GM18505 (cell line): ENCODE data around the gene GINS1.
A peak's percentile ranks its signal among the peaks of the same experiment; 100 is the strongest.
"Not testable (repeated sequence)": the region's sequence is repeated elsewhere in the genome, so short reads cannot be mapped to it uniquely, and the experiment has no call there.

Source experiments
- ATAC-seq: cut with Tn5 transposase; IDR thresholded peaks from one replicate; pipeline ENCODE4 v1.9.1; 2021; ENCODE audit not compliant: unreplicated experiment
- POLR2A ChIP-seq: IDR thresholded peaks from 4 replicates; pipeline ENCODE4 v1.6.1; 2011; ENCODE audit warnings: borderline replicate concordance; ENCODE audit not compliant: insufficient read depth, insufficient read length; ENCODE audit errors: extremely low read depth

The GINS1 gene

DNA sequence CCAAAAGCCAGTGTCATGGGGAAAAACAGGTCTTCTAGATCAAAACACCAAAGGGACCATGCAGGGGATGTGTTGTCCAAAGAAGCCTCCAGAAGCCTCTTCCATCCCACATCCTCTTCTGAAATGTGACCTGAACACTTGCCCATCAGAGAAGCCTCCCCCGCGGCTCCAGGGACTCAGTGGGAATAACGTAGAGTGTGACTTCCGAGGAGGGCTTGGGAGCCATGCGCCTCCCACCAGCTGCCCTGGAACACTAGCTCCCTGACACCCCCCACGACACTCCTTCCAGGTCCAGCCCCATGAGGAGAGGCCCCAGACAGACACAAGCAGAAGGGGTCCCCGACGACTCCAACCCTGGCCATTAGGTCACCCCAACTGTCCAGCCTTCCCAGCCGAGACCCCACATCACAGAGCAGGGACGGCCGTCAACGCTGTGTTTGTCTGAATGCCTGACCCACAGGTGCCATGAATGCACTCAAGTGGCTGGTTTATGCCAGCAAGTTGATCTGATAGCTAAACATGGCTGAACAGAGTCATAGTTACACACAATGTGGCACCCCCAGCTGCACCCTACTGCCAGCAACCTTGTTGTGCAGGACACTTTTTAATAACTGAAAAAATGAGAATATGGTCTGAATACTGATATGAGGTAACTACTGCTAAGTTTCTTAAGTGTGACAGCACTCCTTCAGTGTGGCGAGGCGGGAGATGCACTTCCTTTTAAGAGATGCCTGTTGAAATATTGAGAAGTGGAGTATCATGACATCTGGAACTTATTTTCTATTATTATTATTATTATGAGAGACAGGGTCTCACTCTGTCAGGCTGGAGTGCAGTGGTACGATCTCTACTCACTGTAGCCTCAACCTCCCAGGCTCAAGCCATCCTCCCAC is 58.0 kb downstream of the GINS1 start:
- ATAC-seq = no peak
- TF ChIP-seq POLR2A = no peak

DNA sequence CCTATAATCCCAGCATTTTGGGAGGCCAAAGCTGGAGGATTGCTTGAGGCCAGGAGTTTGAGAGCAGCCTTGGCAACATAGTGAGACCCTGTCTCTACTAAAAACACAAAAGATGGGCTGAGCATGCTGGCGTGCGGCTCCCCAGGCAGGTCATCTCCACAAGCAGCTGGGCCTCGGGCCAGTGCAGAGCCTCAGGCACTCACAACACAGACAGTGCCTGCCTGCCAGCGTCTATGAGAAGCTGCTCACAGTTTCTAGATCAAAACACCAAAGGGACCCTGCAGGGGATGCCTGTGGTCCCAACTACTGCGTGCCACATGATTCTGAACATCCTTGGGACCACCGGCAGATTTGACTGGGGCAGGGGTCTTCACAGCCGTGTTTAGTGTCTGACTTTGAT is 59.4 kb downstream of the GINS1 start:
- no peak for TF ChIP-seq POLR2A

DNA sequence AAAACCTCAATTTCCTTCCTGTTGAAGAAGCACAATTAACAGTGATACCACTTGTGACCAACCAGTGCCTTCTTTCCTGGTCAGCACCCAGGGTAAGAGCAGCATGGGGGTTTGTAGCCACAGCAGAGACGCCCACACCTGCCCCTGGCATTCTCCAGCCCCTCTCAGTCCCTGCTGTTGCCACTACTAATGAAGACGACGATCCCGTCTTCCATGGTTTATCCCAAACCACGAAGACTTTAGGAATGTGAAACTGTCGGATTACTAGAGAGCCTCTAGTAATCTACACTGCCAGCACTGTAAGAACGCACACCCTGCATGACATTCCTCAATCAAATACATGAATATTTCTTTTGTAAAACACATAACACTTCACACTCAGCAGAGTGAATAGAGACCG is 60.0 kb downstream of the GINS1 start:
- no peak for TF ChIP-seq POLR2A

More for the DNA sequence above, 59.4 kb downstream of the GINS1 start:
- no peak for ATAC-seq

DNA sequence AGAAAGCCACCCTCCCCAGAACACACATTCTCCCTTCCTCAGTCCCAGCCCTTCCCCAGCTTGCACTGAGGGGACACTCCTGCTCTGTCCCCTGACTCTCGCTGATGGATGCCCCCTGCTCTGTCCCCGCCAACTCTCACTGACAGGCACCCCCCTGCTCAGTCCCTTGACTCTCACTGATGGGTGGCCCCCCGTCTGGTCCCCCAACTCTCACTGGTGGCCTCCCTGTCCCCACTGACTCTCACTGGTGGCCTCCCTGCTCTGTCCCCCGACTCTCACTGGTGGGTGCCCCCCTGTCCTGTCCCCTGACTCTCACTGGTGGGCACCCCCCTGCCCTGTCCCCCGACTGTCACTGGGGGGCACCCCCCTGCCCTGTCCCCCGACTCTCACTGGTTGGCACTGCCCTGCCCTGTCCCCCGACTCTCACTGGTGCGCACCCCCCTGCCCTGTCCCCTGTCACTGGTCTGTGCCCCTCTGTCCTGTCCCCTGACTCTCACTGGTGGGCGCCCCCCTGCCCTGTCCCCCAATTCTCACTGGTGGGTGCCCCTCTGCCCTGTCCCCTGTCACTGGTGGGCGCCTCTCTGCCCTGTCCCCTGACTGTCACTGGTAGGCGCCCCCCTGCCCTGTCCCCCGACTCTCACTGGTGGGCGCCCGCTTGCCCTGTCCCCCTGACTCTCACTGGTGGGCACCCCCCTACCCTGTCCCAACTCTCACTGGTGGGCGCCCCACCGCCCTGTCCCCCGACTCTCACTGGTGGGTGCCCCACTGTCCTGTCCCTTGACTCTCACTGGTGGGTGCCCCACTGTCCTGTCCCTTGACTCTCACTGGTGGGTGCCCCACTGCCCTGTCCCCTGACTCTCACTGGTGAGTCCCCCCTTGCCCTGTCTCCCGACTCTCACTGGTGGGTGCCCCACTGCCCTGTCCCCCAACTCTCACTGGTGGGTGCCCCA is 60.9 kb downstream of the GINS1 start:
- no peak for ATAC-seq

More for the DNA sequence above, 60.0 kb downstream of the GINS1 start:
- ATAC-seq = no peak

DNA sequence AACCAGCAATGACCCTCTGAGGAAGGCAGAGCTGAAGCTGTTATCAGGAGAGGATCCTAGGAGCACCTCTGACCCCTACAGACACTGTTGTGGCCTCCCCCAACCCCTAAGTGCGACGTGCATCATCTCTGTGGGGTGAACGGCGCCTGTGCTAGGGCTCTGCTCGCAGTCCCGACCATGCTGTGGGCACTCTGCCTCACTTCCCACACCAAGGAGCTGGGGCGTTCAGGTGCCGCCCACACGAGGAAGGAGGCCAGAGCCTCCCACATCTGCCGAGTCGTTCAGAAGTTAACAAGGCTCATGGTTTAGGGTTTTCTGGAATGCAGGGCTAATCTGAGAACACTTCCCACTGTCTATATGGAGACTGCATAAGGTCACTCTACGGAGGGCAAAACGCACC is 62.1 kb downstream of the GINS1 start:
- TF ChIP-seq POLR2A = no peak
- no peak for ATAC-seq

More for the DNA sequence above, 60.9 kb downstream of the GINS1 start:
- no peak for TF ChIP-seq POLR2A

DNA sequence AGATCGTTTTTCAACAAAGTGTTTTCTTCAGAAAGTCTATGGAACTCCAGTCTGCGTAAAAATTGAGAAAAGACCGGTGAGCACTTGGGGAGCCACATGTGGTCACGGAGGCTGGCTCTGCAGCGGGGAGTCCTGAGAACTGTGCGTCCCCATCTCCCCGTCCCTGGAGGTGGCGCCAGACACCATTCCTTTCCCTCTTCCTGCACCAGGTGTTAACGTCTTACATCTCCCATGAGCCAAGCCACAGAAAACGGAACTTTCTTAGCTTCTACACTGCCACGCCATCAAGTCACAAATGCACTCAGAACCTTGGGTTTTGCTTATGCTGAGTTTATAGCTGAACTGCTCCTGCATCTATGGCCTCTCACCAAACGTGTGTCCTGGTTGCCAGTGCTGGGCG is 62.6 kb downstream of the GINS1 start:
- ATAC-seq = peak; percentile 59
- no peak for TF ChIP-seq POLR2A

DNA sequence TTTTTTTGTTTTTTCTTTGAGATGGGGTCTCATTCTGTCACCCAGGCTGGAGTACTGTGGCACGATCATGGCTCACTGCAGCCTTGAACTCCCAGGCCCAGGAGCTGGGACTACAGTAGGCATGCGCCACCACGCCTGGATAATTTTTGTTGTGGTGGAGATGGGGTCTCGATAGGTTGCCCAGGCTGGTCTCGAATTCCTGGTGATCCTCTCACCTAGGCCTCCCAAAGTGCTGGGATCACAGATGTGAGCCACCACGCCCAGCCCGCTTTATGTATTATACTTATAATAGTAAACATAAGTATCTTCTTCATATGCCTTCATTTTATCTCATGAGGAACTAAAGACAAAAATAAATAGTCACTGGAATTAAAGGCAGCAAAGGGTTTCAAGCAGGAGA is 63.5 kb downstream of the GINS1 start:
- no peak for TF ChIP-seq POLR2A
- no peak for ATAC-seq

DNA sequence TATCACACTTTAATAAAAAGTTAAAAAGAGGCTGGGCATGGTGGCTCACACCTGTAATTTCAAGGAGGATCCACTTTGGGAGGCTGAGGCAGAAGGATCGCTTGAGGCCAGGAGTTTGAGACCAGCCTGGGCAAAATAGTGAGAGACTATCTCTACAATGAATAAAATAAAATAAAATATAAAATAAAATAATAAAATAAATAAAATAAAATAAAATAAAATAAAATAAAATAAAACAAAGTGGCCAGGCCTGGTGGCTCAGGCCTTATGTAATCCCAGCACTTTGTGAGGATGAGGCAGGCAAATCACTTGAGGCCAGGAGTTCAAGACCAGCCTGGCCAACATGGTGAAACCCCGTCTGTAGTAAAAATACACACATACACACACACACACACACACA is 65.8 kb downstream of the GINS1 start:
- ATAC-seq = not testable (repeated sequence)

DNA sequence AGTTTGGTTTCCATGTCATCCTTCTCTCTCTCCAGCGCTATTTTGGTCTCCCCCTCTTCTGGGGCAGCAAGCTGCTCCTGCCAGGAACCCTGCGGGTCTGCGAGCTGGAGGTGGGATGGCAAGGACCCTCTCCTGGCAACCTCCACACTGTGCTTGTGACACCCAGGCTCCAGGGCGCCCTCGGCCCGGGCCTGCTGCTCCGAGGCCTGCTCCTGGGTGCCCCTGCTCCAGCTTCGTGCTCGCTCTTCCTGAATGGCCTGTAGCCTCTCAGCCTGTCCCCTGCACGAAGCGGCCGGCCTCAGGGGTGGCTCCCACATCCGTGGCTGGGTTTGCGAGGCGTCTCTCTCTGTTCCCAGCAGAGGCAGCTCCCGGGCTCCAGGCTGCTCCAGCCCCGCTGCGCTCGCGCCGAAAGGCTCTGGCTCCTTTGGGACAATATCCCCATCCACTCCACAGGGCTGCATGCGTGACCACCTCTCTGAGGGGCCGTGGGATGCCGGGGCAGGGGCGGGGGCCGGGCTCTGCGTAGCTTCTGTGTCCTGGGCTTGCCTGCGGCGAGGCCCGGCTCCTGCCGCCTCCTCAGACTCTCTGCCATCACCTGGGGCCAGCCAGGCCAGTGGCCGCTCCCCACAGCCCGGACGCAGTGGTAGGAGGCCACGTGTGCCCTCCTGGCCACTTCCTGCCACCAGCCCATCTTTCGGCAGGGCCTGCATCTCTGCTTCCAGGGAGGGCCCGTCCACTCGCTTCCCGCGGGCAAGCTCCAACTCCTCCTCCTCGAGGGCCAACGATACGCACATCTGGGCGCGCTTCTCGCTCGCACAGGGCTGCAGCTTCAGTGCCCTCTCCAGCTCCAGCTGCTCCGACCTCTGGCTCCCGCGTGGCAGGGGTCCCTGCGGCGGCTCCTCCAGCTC is 68.9 kb downstream of the GINS1 start:
- ATAC-seq = no peak
- TF ChIP-seq POLR2A = no peak

DNA sequence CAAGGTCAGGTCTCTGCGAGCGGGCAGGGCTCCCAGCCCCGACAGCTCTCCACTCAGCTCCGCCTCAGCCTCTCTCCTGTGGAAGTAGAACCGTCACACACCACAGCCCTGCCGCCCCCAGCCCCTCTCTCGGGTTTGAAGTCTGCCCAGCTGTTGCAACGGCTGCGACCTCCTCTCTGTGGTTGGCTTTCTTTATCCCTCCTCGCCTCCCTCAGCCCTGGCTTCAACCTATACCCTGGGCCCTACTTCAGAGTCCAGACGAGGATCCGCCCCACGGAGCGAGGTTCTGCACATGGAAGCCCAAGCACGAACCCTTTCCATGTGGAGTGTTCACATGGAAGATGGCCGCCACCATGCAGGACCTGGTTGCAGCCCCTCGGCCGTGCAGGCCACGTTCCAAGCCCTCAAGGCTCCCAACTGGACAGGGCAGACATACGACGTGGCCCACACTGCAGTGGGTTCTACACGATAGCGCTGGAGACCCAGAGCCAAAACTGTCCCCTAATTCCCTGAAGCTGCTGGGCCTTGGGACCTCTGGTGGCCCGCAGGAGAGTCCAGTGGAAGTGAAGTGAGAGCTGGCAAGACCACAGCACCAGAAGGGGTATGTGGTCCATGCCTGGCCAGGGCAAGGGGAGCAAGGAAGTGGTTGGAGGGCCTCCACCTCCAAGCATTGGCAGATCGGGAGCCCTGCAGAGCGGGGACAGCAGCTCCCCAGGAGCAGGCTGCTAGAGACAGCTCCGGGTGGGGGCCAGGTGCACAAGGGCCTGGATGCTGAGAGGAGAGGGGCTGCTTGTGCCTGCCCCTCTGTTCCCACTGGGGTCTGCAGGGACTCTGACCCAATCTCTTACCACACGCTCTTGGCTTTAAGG is 69.8 kb downstream of the GINS1 start:
- no peak for ATAC-seq
- TF ChIP-seq POLR2A = no peak

DNA sequence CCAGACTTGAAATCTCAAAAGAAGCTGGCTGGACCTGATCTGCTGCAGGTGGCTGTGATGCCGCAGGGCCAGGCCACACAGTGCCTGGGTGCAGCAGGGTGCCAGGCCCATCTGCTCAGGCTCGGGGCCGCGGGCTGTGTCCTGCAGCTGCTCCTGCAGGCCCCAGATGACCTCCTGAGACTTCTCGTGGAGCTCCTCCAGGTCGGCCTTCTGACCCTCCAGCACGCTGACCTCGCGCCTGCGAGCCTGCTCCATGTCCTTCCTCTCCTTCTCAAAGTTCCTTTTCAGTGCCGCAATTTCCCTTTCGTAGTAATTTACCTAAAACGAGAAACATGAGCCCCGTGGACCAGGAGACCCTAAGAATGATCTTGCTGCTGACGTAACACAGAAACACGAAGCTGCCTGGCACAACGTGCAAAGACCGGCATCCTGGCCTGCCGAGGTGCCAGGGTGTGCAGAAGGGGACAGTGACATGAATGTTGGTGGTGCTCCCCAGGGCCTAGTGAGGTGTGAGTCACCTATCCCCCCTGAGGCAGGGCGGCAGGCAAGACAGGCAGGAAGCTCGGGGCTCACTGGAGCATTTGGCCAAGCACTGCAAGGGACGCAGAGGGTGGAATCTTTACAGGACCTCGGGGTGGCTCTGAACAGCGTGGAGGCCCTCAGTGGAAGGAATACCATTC is 71.6 kb downstream of the GINS1 start:
- TF ChIP-seq POLR2A = no peak
- ATAC-seq = no peak
